HG03575 (cell line): ENCODE results near the gene TRAPPC8.
"Not testable (repeated sequence)": the region's sequence is repeated elsewhere in the genome, so short reads cannot be mapped to it uniquely, and the experiment has no call there.

ENCODE experiments used
- ATAC-seq: cut with Tn5 transposase; IDR thresholded peaks from one replicate; pipeline ENCODE4 v1.9.1; 2021; ENCODE audit not compliant: unreplicated experiment, insufficient number of reproducible peaks, low FRiP score; ENCODE audit errors: extremely low read depth

Gene TRAPPC8, protein sequence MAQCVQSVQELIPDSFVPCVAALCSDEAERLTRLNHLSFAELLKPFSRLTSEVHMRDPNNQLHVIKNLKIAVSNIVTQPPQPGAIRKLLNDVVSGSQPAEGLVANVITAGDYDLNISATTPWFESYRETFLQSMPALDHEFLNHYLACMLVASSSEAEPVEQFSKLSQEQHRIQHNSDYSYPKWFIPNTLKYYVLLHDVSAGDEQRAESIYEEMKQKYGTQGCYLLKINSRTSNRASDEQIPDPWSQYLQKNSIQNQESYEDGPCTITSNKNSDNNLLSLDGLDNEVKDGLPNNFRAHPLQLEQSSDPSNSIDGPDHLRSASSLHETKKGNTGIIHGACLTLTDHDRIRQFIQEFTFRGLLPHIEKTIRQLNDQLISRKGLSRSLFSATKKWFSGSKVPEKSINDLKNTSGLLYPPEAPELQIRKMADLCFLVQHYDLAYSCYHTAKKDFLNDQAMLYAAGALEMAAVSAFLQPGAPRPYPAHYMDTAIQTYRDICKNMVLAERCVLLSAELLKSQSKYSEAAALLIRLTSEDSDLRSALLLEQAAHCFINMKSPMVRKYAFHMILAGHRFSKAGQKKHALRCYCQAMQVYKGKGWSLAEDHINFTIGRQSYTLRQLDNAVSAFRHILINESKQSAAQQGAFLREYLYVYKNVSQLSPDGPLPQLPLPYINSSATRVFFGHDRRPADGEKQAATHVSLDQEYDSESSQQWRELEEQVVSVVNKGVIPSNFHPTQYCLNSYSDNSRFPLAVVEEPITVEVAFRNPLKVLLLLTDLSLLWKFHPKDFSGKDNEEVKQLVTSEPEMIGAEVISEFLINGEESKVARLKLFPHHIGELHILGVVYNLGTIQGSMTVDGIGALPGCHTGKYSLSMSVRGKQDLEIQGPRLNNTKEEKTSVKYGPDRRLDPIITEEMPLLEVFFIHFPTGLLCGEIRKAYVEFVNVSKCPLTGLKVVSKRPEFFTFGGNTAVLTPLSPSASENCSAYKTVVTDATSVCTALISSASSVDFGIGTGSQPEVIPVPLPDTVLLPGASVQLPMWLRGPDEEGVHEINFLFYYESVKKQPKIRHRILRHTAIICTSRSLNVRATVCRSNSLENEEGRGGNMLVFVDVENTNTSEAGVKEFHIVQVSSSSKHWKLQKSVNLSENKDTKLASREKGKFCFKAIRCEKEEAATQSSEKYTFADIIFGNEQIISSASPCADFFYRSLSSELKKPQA (N-terminal part only)

GRCh38 chr18:31942999-31943877 lies at the start of gene TRAPPC8:
Gene TRAPPC8, minus strand, starts transcription at chr18:31943128. Its CDS starts 364 bp downstream, at chr18:31942764.
- ATAC-seq = peak; percentile 55

GRCh38 chr18:31990823-31991222 lies 47.9 kb upstream of the TRAPPC8 start:
- peak; percentile 100 for ATAC-seq

- ATAC-seq = no peak
Observed at GRCh38 chr18:31983976-31984375, 41.0 kb upstream of the TRAPPC8 start.

DNA sequence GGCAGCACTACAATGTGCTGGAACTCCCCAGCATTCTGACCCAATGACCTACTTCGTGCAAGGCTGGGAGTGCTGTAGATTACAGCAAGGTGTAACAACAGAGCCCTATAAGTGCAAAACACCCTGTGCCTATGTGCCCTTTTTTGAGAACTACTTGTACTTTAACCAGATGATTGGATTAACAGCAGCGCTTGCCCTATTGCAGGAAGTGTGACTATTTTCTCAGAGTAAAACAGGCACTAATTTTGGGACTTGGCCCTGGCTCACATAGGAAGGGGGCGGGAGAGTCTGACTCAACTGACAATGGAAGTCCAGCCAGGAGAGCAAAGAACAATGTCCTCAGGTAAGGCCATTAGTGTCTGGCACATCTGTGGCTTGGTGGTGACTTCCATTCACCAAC lies 40.1 kb upstream of the TRAPPC8 start:
- ATAC-seq = no peak

- no peak for ATAC-seq
Observed at GRCh38 chr18:31980863-31981262, 37.9 kb upstream of the TRAPPC8 start.

GRCh38 chr18:31979714-31980113 lies 36.8 kb upstream of the TRAPPC8 start:
- no peak for ATAC-seq

- ATAC-seq = no peak
Observed at GRCh38 chr18:31978616-31979015, 35.7 kb upstream of the TRAPPC8 start.

- ATAC-seq = no peak
Observed at GRCh38 chr18:31977270-31977872, 34.4 kb upstream of the TRAPPC8 start.

DNA sequence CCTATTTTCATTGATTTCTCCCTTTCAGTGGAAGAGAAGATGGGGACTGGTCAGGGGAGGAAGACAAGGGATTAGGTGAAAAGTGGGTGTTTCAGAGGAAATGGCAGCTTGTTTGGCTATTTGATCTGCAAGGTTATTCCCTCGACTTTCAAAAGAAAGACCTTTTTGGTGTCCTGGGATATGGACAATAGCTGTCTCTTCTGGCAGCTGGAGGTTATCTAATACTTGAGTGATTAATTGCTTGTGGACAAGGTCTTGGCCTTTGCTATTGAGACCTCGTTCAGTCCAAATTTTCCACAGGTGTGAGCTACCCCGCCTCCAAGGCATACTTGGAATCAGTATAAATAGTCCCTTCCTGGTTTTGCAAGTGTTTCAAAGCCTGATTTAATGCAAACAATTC lies 33.3 kb upstream of the TRAPPC8 start:
- ATAC-seq = no peak

- no peak for ATAC-seq
Observed at GRCh38 chr18:31973929-31974546, 31.1 kb upstream of the TRAPPC8 start.

DNA sequence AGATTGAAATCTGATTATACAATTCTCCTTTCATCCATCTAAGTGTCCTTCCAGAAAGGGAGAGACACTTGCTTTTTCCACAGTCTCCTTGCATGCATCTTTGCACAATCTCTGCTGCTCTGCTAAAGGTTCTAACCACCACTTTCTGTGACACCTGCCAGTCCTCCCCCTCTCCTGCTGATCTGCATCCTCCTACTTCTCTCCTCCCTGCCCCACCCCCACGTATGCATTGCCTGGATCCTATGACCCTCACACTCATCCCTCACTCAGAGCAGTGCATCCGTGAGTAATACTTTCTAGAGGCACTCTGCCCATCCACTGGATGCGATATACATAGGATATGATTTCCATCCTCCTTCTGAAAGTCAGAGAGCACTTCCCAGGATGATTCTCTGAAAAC lies 27.7 kb upstream of the TRAPPC8 start:
- no peak for ATAC-seq

- ATAC-seq = no peak
Observed at GRCh38 chr18:31965316-31965970, 22.5 kb upstream of the TRAPPC8 start.

DNA sequence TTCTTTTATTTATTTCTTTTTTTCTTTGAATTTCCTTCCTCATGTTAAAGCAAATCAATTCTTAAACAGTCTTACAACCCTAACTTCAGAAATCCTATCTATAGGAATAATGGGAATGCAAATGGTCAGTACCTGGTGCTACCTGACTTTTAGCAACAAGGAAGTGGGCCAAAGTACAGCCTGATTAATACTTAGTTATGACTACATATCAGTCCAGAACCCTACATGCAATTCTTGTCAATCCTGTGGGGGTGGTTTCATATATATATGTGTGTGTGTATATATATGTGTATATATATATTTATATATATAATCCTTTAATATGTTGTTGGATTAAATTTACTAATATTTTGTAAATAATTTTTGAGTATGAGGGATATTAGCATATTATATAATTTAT lies 14.8 kb upstream of the TRAPPC8 start:
- no peak for ATAC-seq

DNA sequence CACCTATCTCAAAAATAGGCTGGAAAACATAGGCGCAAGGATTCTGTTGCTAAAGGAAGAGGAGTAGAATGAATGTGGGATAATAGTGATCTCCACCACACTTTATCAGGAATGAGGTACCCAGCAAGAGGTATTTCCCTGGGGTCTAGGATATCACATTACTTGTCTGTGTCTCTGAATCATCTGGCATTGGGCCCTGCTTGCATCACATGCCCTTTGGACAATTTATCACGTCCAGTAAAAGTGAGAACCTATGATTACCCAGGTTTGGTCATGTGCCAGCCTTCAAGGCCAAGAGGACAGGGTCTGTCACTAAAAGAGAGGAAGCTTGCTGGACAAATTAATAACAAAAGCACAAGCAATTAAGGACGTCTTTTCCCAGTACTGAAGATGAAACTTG lies 11.4 kb upstream of the TRAPPC8 start:
- ATAC-seq = no peak

- ATAC-seq = not testable (repeated sequence)
Observed at GRCh38 chr18:31953699-31954098, 10.8 kb upstream of the TRAPPC8 start.

- ATAC-seq = no peak
Observed at GRCh38 chr18:31952223-31952622, 9.3 kb upstream of the TRAPPC8 start.

DNA sequence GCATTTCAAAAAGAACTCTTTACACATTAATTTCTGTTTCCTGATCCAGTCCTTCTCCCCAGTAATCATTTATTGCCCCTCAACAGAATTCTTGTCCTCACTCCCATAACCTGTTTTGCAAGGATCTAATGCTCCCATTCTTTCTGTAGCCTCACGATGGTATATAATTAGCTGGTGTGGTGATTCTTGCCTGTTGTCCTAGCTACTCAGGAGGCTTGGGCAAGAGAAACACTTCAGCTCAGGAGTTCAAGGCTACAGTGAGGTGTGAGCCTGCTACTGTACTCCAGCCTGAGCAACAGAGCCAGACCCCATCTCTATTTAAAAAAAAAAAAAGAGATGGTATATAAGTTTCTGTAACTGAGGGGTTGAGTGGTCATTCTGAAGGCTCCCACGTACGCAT lies 7.7 kb upstream of the TRAPPC8 start:
- ATAC-seq = no peak
